ENCODE data around the gene DIPK1B. TPM values are rescaled to one million over a fixed set of nuclear protein-coding genes. Genes with fewer than 3 reads are reported as not detected.

Gene DIPK1B
- total RNA-seq (10 to 100 TPM; 28.7 to 36.2 TPM), polyA plus RNA-seq (ENCODE audit: insufficient read depth, low read depth, low replicate concordance) (23.3 TPM)
- long read RNA-seq, donor 1, transcript FAM69B-202 (5 exons, 1,668 nt), result major isoform, 11 of 11 reads
- long read RNA-seq, donor 1, partial matches to known transcripts, result 0 of 11 reads
- long read RNA-seq, donor 1, other reads (novel, unspliced or antisense), result 0 of 11 reads
- long read RNA-seq, donor 2, transcript FAM69B-202 (5 exons, 1,668 nt), result major isoform, 13 of 15 reads
- long read RNA-seq, donor 2, partial matches to known transcripts, result 0 of 15 reads
- long read RNA-seq, donor 2, other reads (novel, unspliced or antisense), result 0 of 15 reads

DNA sequence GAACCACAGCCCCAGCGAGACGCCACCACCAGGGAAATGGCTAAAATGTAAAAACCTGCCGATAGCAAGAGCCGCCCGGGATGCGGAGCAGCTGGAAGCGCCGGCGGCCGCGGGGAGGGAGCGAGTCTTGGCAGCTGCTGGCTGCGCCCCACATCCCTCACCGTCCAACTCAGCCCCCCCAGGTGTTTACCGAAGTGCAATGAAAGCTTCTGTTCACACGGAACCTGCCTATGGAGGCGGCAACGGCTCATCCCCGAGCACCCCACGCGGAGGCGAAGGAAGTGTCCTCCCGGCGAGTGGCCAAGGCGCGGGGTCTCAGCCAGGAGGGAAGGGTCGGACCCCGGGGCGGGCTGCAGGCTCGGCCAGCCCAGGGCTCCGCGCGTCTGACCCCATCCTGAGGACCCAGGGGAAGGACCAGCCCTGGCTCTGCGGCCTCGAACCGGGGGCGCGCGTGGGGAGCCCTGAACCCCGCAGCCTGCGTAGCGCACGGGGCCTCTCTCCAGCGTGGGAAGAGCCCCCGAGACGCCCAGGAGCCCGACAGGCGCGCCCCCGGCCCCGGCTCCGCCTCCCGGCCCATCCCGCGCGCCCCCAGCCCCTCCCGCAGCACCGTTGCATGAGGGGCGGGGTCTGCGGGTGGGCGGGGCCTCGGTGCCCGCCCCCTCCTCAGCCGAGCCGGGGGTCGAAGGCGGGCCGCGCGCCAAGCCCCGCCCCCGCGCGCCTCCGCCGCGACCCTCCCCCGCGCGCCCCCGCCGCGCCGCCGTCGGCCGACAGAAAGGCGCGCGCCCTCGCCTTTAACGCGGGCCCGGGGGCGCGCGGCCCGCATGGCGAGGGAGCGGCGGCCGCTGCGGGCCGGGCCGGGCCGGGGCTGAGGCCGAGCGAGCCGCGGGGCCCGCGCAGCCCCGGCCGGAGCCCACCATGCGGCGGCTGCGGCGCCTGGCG, at the start of gene DIPK1B:
Gene DIPK1B, plus strand, starts transcription at position 822 of the 939 bp plus-strand sequence. Its CDS starts 94 bp downstream, at position 916.
- H3K36me3 ChIP-seq (ENCODE audit: low read depth, missing control alignments), result no peaks in the 10 kb centered on the region
- H3K4me1 ChIP-seq, result peaks cover 20% of the 10 kb centered on the region
- H3K4me3 ChIP-seq, result peak within 1 kb of the TSS; percentile 59 to 70
- intact Hi-C loops (cut with DNase I; ENCODE audit: low total_unique reads), result no loop called here
- no peaks in the 10 kb centered on the region for H3K27me3 ChIP-seq
- peak within 1 kb of the TSS; percentile 24 to 61 for H3K27ac ChIP-seq
- peak; percentile 61 for DNase-seq
- TF ChIP-seq POLR2A (IDR thresholded peaks at IDR 0.05), result no peak
- TF ChIP-seq, protein P1, sequence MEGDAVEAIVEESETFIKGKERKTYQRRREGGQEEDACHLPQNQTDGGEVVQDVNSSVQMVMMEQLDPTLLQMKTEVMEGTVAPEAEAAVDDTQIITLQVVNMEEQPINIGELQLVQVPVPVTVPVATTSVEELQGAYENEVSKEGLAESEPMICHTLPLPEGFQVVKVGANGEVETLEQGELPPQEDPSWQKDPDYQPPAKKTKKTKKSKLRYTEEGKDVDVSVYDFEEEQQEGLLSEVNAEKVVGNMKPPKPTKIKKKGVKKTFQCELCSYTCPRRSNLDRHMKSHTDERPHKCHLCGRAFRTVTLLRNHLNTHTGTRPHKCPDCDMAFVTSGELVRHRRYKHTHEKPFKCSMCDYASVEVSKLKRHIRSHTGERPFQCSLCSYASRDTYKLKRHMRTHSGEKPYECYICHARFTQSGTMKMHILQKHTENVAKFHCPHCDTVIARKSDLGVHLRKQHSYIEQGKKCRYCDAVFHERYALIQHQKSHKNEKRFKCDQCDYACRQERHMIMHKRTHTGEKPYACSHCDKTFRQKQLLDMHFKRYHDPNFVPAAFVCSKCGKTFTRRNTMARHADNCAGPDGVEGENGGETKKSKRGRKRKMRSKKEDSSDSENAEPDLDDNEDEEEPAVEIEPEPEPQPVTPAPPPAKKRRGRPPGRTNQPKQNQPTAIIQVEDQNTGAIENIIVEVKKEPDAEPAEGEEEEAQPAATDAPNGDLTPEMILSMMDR (IDR thresholded peaks at IDR 0.05), result no peak
- H3K9me3 ChIP-seq, result no peaks in the 10 kb centered on the region
- WGBS, 2 donors, result 1 to 2% methylated on average over 17 to 45 of the region's 119 CpGs

- TF ChIP-seq, protein P1 (IDR thresholded peaks at IDR 0.05), result no peak
- TF ChIP-seq POLR2A (IDR thresholded peaks at IDR 0.05), result no peak
- H3K4me3 ChIP-seq, result peak within 1 kb of the TSS; percentile 0 to 59
- H3K4me1 ChIP-seq, result no peaks in the 10 kb centered on the region
- no peak within 1 kb of the TSS for H3K27ac ChIP-seq
- DNase-seq, result no peak
- WGBS, 2 donors, result 82 to 86% methylated on average over 28 to 38 of the region's 38 CpGs
- intact Hi-C loops (cut with DNase I; ENCODE audit: low total_unique reads), result no loop called here
- no peaks in the 10 kb centered on the region for H3K27me3 ChIP-seq
- no peaks in the 10 kb centered on the region for H3K36me3 ChIP-seq (ENCODE audit: low read depth, missing control alignments)
- H3K9me3 ChIP-seq, result no peaks in the 10 kb centered on the region
Observed at GRCh38 chr9:136662656-136663581, 49.5 kb upstream of the DIPK1B start, which contains the start of gene EGFL7. Gene EGFL7 (plus strand): TSS chr9:136662916. CDS start chr9:136668283, 5,367 bp downstream.

GRCh38 chr9:136664000-136664915, 48.1 kb upstream of the DIPK1B start:
- Histone ChIP-seq H3K4me3 (peak overlapping the region in 1 of 2 donors; percentile 59), H3K27me3 (no peaks in the 10 kb centered on the region), H3K27ac (peak overlapping the region in 1 of 2 donors; percentile 30), H3K36me3 (ENCODE audit: low read depth, missing control alignments) (no peaks in the 10 kb centered on the region), H3K4me1 (no peaks in the 10 kb centered on the region), H3K9me3 (no peaks in the 10 kb centered on the region)
- TF ChIP-seq POLR2A (IDR thresholded peaks at IDR 0.05), result no peak
- WGBS, 2 donors, result 74 to 80% methylated on average over 3 to 25 of the region's 27 CpGs
- intact Hi-C loops (cut with DNase I; ENCODE audit: low total_unique reads), result no loop called here
- no peak for DNase-seq

DNA sequence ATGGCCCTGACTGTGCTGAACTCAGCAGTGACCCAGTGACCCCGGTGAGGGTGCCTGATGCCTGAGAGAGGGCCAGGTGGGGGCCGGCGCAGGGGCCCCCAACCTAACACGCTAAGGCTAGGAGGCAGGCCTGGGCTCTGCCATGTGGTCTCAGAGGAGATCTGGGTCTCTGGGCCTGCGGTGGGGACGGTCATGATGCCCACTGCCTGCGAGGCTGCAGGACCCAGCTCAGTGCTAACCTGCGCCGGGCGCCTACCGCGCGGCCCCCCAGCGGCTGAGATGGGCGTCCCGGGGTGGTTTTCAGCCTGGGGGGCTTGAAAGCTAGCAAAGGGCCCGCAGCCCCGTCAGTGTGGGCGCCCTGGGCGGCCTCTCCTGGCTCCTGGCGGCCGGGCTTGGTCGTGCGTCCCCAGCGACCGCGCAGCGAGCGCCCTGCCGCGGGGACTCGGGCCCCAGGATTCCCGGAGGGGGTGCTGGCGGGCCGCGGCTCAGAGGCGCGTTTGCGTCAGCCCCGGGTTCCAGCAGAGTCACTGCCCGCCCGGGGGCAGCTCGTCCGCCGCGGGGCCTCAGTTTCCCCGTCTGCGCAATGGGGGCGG, 47.2 kb upstream of the DIPK1B start:
- Histone ChIP-seq H3K9me3 (no peaks in the 10 kb centered on the region), H3K36me3 (ENCODE audit: low read depth, missing control alignments) (no peaks in the 10 kb centered on the region), H3K4me3 (peak overlapping the region; percentile 46 to 59), H3K27me3 (no peaks in the 10 kb centered on the region), H3K27ac (peak overlapping the region in 1 of 2 donors; percentile 30), H3K4me1 (no peaks in the 10 kb centered on the region)
- intact Hi-C loops (cut with DNase I; ENCODE audit: low total_unique reads), result no loop called here
- TF ChIP-seq, protein P1 (IDR thresholded peaks at IDR 0.05), result peak in 2 of 3 experiments; percentile 8 to 25
- no peak for TF ChIP-seq POLR2A (IDR thresholded peaks at IDR 0.05)
- no peak for DNase-seq
- WGBS, 2 donors, result 13% methylated on average over 39 of the region's 49 CpGs; no CpG with 5 or more reads in 1 of the 2 donors
